Caco-2 (cell line): Measurements from ENCODE around the gene KCTD6. TPM values are rescaled to one million over a fixed set of nuclear protein-coding genes. Genes with fewer than 3 reads are reported as not detected.

Experiments used
- BruUV-seq: library from RNA; stranded (reverse); fragments of 400-500 nt; replicated peaks from 2 replicates; lab custom pipeline; 2021; lab: Mats Ljungman, UMichigan
- CTCF ChIA-PET: fragments of 300-600 bp; sonication (Branson Sonifier 250); formaldehyde crosslinking; loops from one replicate; lab custom pipeline; 2022; ENCODE audit warnings: antibody characterized with exemption; lab: Charles Lee
- POLR2A ChIA-PET: fragments of 300-600 bp; sonication (Branson Sonifier 250); formaldehyde crosslinking; loops from one replicate; lab custom pipeline; 2022; ENCODE audit warnings: antibody characterized with exemption; lab: Charles Lee
- DNase-seq, 2 experiments: peaks; one replicate each; pipeline versions ENCODE4 v3.0.0 to v3.0.0-alpha.2; 2020 to 2022
- H3K27me3 ChIP-seq: replicated peaks from 2 replicates; pipeline ENCODE4 v1.6.0; 2011; ENCODE audit warnings: low read length; ENCODE audit not compliant: control insufficient read depth, insufficient read depth
- H3K36me3 ChIP-seq: 2 replicates; pipeline ENCODE4 v1.5.1; 2011; ENCODE audit warnings: low read length; ENCODE audit not compliant: control insufficient read depth, insufficient read depth
- H3K4me1 ChIP-seq: fragments of 250-450 bp; sonication (Bioruptor Pico); 2 replicates; pipeline ENCODE4 v1.5.1; 2020; ENCODE audit warnings: mild to moderate bottlenecking
- H3K4me3 ChIP-seq: 2 replicates; pipeline ENCODE4 v1.5.1; 2011; ENCODE audit warnings: low read depth, mild to moderate bottlenecking, control low read depth, low read length
- H3K9me3 ChIP-seq: fragments of 250-450 bp; sonication (Bioruptor Pico); 2 replicates; pipeline ENCODE4 v1.5.1; 2020; ENCODE audit warnings: mild to moderate bottlenecking, moderate library complexity
- H3K27ac Mint-ChIP-seq: one replicate; pipeline ENCODE4 v1.8.0; 2022; ENCODE audit warnings: mixed read lengths; ENCODE audit not compliant: unreplicated experiment
- H3K27me3 Mint-ChIP-seq: one replicate; pipeline ENCODE4 v1.8.0; 2022; ENCODE audit warnings: mixed read lengths; ENCODE audit not compliant: insufficient read depth, unreplicated experiment
- H3K36me3 Mint-ChIP-seq: one replicate; pipeline ENCODE4 v1.8.0; 2022; ENCODE audit warnings: mild to moderate bottlenecking, mixed read lengths; ENCODE audit not compliant: insufficient read depth, unreplicated experiment
- H3K4me1 Mint-ChIP-seq: one replicate; pipeline ENCODE4 v1.8.0; 2022; ENCODE audit warnings: low read depth, mixed read lengths; ENCODE audit not compliant: unreplicated experiment
- H3K4me3 Mint-ChIP-seq: one replicate; pipeline ENCODE4 v1.8.0; 2022; ENCODE audit warnings: mild to moderate bottlenecking, moderate library complexity, mixed read lengths; ENCODE audit not compliant: unreplicated experiment
- H3K9me3 Mint-ChIP-seq: one replicate; pipeline ENCODE4 v1.8.0; 2022; ENCODE audit warnings: mixed read lengths; ENCODE audit not compliant: unreplicated experiment
- CTCF ChIP-seq, 2 experiments: fragments of 200-600 bp in 1 of 2; IDR thresholded peaks; 1 replicate in 1 of 2; 2 replicates in 1 of 2; pipeline versions ENCODE4 v1.5.1 to v1.8.0; 2011 to 2022; ENCODE audit warnings: antibody characterized with exemption in 1 of 2, control low read depth in 1 of 2, inconsistent platforms in 1 of 2, low read depth in 1 of 2, low read length in 1 of 2, mild to moderate bottlenecking in 1 of 2, moderate library complexity in 1 of 2; ENCODE audit not compliant: insufficient read depth in 1 of 2, severe bottlenecking in 1 of 2, unreplicated experiment in 1 of 2
- intact Hi-C: fragments of 100-400 bp; cut with micrococcal nuclease; formaldehyde crosslinking; loops from one replicate; pipeline ENCODE4 v1.10.0; 2022; ENCODE audit not compliant: unreplicated experiment
- total RNA-seq: library from RNA; stranded (reverse); gene quantifications from 2 replicates; pipeline ENCODE4 v1.2.3, GENCODE V29; 2022

Gene KCTD6
- total RNA-seq, 1 experiment from 2014 or later: 9.8 TPM

- H3K4me3 Mint-ChIP-seq: no peak overlapping the region
- Histone ChIP-seq H3K36me3 (no peaks in the 10 kb centered on the region), H3K27me3 (no peaks in the 10 kb centered on the region), H3K9me3 (no peaks in the 10 kb centered on the region), H3K4me1 (peaks cover 11% of the 10 kb centered on the region), H3K4me3 (no peak overlapping the region)
- no peaks in the 10 kb centered on the region for H3K27me3 Mint-ChIP-seq
- ChIA-PET CTCF (no interaction called here), POLR2A (no interaction called here)
- TF ChIP-seq CTCF (IDR thresholded peaks at IDR 0.05; ENCODE audit: insufficient read depth in 1 of 2, low read depth in 1 of 2, low read length in 1 of 2, severe bottlenecking in 1 of 2, unreplicated experiment in 1 of 2): no peak
- H3K36me3 Mint-ChIP-seq: no peaks in the 10 kb centered on the region
- no peaks in the 10 kb centered on the region for H3K9me3 Mint-ChIP-seq
- no peaks in the 10 kb centered on the region for H3K4me1 Mint-ChIP-seq
- intact Hi-C loops: loop anchor here (1.0 to 2.0 kb wide), 2 partner anchors 28 to 70 kb away; no protein-coding TSS in a partner anchor
- no peak overlapping the region for H3K27ac Mint-ChIP-seq
- DNase-seq: no peak
- no TSS peak for BruUV-seq
Measured at GRCh38 chr3:58462829-58463180, 29.1 kb upstream of the KCTD6 start.

GRCh38 chr3:58463181-58463941 lies 28.5 kb upstream of the KCTD6 start:
- BruUV-seq: no TSS peak
- H3K27ac Mint-ChIP-seq: no peak overlapping the region
- no peaks in the 10 kb centered on the region for H3K27me3 Mint-ChIP-seq
- ChIA-PET CTCF (interaction anchor here (1.0 to 1.3 kb wide), 3 partner anchors 11 to 167 kb away, joined by 3 to 4 read pairs (median 3); no protein-coding TSS in a partner anchor), POLR2A (no interaction called here)
- intact Hi-C loops: loop anchor here (1.0 to 2.0 kb wide), 2 partner anchors 28 to 69 kb away; no protein-coding TSS in a partner anchor
- Histone ChIP-seq H3K4me3 (no peak overlapping the region), H3K4me1 (peaks cover 11% of the 10 kb centered on the region), H3K36me3 (no peaks in the 10 kb centered on the region), H3K9me3 (no peaks in the 10 kb centered on the region), H3K27me3 (no peaks in the 10 kb centered on the region)
- DNase-seq: peak; percentile 80 to 83
- H3K4me1 Mint-ChIP-seq: no peaks in the 10 kb centered on the region
- peak; percentile 88 to 90 for TF ChIP-seq CTCF (IDR thresholded peaks at IDR 0.05; ENCODE audit: insufficient read depth in 1 of 2, low read depth in 1 of 2, low read length in 1 of 2, severe bottlenecking in 1 of 2, unreplicated experiment in 1 of 2)
- no peak overlapping the region for H3K4me3 Mint-ChIP-seq
- H3K36me3 Mint-ChIP-seq: no peaks in the 10 kb centered on the region
- H3K9me3 Mint-ChIP-seq: no peaks in the 10 kb centered on the region

GRCh38 chr3:58463942-58464271 lies 28.0 kb upstream of the KCTD6 start:
- H3K4me3 ChIP-seq: no peak overlapping the region
- peaks cover 11% of the 10 kb centered on the region for H3K4me1 ChIP-seq
- no peaks in the 10 kb centered on the region for H3K36me3 ChIP-seq
- Mint-ChIP-seq H3K27me3 (no peaks in the 10 kb centered on the region), H3K9me3 (no peaks in the 10 kb centered on the region), H3K36me3 (no peaks in the 10 kb centered on the region), H3K27ac (no peak overlapping the region), H3K4me3 (no peak overlapping the region), H3K4me1 (no peaks in the 10 kb centered on the region)
- no peaks in the 10 kb centered on the region for H3K9me3 ChIP-seq
- ChIA-PET CTCF (interaction anchor here (1.0 to 1.3 kb wide), 3 partner anchors 12 to 166 kb away, joined by 3 to 4 read pairs (median 3); no protein-coding TSS in a partner anchor), POLR2A (no interaction called here)
- no peak for TF ChIP-seq CTCF (IDR thresholded peaks at IDR 0.05; ENCODE audit: insufficient read depth in 1 of 2, low read depth in 1 of 2, low read length in 1 of 2, severe bottlenecking in 1 of 2, unreplicated experiment in 1 of 2)
- no peak for DNase-seq
- BruUV-seq: no TSS peak
- no peaks in the 10 kb centered on the region for H3K27me3 ChIP-seq
- intact Hi-C loops: loop anchor here (1.0 to 2.0 kb wide), 2 partner anchors 27 to 69 kb away; no protein-coding TSS in a partner anchor
